H1 (cell line): ENCODE measurements around the gene CPE. TPM values are rescaled to one million over a fixed set of nuclear protein-coding genes. Genes with fewer than 3 reads are reported as not detected.

ENCODE experiments used
- CEBPB ChIP-seq: IDR thresholded peaks from 2 replicates; pipeline ENCODE4 v1.6.1; 2012; ENCODE audit warnings: low read depth, low read length
- JUN ChIP-seq: IDR thresholded peaks from 2 replicates; pipeline ENCODE4 v1.6.1; 2011; ENCODE audit warnings: low read depth, mild to moderate bottlenecking, improper control_type of control experiment, low read length
- NRF1 ChIP-seq: IDR thresholded peaks from 2 replicates; pipeline ENCODE4 v1.6.1; 2011; ENCODE audit warnings: mild to moderate bottlenecking, low read depth, low read length, improper control_type of control experiment
- PHF8 ChIP-seq: fragments of 200-600 bp; sonication (generic); conservative IDR thresholded peaks from 2 replicates; pipeline ENCODE4 v1.7.1; 2012; ENCODE audit warnings: low read depth, mild to moderate bottlenecking, inconsistent platforms, low read length, moderate library complexity
- TAF7 ChIP-seq: optimal IDR thresholded peaks from 2 replicates; pipeline ENCODE3; 2011; ENCODE audit warnings: low read depth, mild to moderate bottlenecking, inconsistent platforms, low read length, moderate library complexity, borderline replicate concordance
- TBP ChIP-seq: IDR thresholded peaks from 2 replicates; pipeline ENCODE4 v1.6.1; 2011; ENCODE audit warnings: low read depth, low read length, improper control_type of control experiment
- polyA plus RNA-seq, 7 experiments: library from polyadenylated mRNA; depleted of rRNA in 3 of 7; stranded (reverse) in 5 of 7; unstranded in 2 of 7; fragments of >200 nt in 5 of 7; fragments of 200-250 nt in 2 of 7; gene quantifications; 1 replicate in 5 of 7; 2 replicates in 1 of 7; 4 replicates in 1 of 7; pipeline versions ENCODE4 v1.2.1 to v1.2.3, GENCODE V29; 2011 to 2013; ENCODE audit warnings: missing spikeins in 2 of 7, mixed read lengths in 2 of 7
- total RNA-seq: library from RNA; stranded (reverse); fragmentation: NEBNext Ultra II Directional; extraction: Animal tissue kit (Norgen Biotek cat#: 25700); gene quantifications from 2 replicates; pipeline ENCODE4 v1.2.1, GENCODE V29; 2021

Gene CPE
- total and polyA plus RNA-seq, 2 of the 8 experiments (the other 6 are each of a cell fraction or from before 2014, with no cell fraction given): 9.4 to 10.2 TPM

DNA sequence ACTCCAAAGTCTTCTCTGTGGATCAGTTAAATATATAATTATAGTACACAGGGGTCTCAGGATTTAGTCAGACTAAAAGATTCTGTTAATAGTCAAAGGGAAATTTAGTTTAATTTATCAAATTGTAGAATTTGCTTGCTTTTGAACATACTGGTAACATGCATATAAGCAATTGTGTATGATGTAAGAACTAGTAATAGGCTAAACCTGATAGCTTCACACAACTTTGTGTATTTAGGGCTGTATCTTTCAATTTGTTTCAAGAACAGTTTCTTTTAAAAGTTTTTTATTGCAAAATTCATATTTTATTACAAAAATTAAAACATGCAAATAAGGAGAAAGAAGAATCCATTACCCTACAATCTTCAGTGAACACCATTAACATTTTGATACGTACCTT is 99.5 kb downstream of the CPE start (continued):
- no peak for TF ChIP-seq TAF7
- TF ChIP-seq PHF8: no peak
- no peak for TF ChIP-seq TBP
- TF ChIP-seq JUN: no peak
- no peak for TF ChIP-seq CEBPB
- no peak for TF ChIP-seq NRF1
